GM19397 (cell line): ENCODE data around the gene CGRRF1.

Experiments used
- ATAC-seq: cut with Tn5 transposase; IDR thresholded peaks from one replicate; pipeline ENCODE4 v1.9.1; 2021; ENCODE audit warnings: mild to moderate bottlenecking, moderate library complexity; ENCODE audit not compliant: unreplicated experiment

CGRRF1 gene

GRCh38 chr14:54509546-54510501, at the start of gene CGRRF1:
Gene CGRRF1 (plus strand): TSS chr14:54509906. CDS start chr14:54509960, 54 bp downstream.
- ATAC-seq, result peak; percentile 97

- no peak for ATAC-seq
These were observed 47.7 kb upstream of the CGRRF1 start for GRCh38 chr14:54462048-54462447.

DNA sequence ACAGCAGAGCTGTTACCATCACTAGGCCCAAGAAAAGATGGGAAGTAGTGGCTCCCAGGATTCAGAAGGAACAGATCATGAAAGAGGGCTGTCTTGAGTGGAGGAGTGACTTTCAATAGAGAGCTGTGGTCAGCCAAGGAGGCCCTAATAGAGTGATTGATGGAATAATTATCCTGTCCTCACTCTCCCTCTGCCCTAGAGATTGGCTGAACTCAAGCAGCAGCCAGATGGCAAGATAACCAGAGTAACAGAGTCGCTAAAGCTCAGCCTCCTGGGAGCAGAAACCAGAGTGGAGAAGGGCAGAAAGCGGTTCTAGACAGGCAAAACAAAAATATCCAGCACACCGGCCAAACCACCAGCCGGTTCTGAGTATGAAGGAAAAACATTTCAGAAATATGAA, 44.1 kb upstream of the CGRRF1 start:
- ATAC-seq, result no peak

DNA sequence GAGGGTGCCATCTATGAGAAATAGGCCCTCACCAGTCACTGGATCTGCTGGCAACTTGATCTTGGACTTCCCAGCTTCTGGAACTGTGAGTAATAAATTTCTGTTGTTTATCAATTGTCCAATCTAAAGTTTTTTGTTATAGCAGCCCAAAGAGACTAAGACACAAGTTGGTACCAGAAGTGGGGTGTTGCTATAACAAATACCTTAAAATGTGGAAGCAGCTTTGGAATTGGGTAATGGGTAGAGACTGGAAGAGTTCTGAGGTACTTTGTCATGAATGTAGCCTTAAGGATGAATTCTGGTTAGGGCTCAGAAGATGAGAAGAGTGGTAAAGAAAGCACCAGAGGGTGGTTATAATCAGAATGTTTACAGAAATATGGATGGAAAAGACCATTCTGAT, 42.4 kb upstream of the CGRRF1 start:
- no peak for ATAC-seq

DNA sequence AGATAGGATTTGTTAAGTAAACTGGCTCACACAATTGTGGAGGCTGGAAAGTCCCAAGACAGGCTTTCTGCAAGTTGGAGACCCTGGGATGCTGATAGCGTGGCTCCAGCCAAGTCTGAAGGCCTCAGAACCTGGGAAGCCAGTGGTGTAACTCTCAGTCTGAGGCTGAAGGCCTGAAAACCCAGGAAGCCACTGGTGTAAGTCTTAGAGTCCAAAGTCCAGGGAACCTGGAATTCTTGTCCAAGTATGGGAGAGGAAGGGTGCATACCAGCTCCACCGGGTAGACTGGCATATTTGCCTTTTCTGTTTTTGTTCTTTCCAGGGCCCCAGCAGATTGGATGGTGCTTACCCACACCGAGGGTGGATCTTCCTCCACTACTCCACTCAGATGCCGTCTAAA, 39.0 kb upstream of the CGRRF1 start:
- ATAC-seq, result no peak

- no peak for ATAC-seq
These were observed 38.1 kb upstream of the CGRRF1 start for GRCh38 chr14:54471641-54472040.

- no peak for ATAC-seq
These were observed 37.4 kb upstream of the CGRRF1 start for GRCh38 chr14:54472315-54472714.

GRCh38 chr14:54474232-54474793, 35.4 kb upstream of the CGRRF1 start:
- ATAC-seq, result no peak

- no peak for ATAC-seq
These were observed 34.4 kb upstream of the CGRRF1 start for GRCh38 chr14:54475187-54475899.

DNA sequence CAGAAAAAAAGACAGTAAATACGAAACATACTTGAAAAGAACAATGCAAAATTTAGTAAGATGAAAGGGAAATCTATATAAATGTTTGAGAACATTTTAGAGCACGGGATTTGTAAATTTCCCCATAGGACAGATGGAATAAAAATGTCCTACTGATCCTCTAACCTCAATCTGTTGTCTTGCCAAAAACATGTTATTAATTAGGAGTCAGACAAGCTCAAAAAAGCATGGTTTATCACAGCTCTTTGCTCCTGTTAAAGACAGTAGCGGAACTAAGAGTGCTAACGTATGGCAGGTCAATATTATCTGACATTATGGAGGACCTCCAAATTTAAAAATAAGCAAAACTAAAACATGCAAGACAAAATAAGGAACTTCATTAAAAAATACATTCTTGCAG, 33.8 kb upstream of the CGRRF1 start:
- ATAC-seq, result no peak

DNA sequence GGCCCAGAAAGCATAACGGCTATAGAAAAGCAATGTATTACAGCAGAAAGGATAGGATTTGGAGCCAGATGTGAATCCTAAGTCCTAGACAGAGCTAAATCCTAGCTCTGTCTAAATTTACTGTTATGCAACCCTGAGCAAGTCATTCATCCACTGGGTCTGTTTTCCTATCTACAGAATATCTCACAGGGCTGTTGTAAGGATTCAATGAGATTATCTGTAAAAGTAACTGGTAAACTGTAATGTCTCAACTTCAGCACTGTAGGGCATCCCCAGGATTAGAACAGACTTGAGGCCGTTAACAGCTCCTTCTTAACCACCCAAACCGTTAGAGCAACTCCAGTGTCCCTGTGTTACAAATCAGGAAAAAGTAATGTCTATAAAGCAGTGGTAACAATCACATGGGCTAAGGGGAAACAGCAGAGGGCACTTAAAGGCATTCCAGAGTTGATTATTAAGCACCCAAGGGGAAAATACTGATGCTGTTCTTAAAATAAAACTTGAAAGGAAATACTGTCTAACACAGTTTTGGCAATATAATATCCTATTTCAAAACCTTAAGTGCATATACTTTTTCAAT, 31.0 kb upstream of the CGRRF1 start:
- no peak for ATAC-seq

GRCh38 chr14:54480830-54481562, 28.7 kb upstream of the CGRRF1 start:
- ATAC-seq, result no peak

DNA sequence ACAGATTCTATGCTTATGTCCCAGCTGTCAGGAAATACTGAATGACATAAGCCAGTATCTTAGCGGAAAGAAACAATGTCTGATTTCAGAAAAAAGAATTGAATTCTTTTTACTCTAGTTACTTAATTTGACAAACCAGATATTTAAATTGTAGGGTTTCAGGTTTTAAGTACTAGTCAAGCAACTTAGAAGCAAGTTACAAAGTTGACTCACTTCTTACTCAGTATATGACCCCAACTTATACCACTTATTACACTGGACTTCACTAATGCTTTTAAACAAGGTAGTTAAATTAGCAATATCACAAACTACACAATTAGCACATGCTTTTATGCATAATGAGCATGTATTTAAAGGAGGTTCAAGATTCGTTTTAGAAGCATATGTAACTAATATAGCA, 28.0 kb upstream of the CGRRF1 start:
- no peak for ATAC-seq

- ATAC-seq, result no peak
These were observed 26.5 kb upstream of the CGRRF1 start for GRCh38 chr14:54483073-54483745.

GRCh38 chr14:54483846-54484245, 25.9 kb upstream of the CGRRF1 start:
- ATAC-seq, result no peak

- ATAC-seq, result no peak
These were observed 23.0 kb upstream of the CGRRF1 start for GRCh38 chr14:54486685-54487084.

- no peak for ATAC-seq
These were observed 21.9 kb upstream of the CGRRF1 start for GRCh38 chr14:54487771-54488170.

DNA sequence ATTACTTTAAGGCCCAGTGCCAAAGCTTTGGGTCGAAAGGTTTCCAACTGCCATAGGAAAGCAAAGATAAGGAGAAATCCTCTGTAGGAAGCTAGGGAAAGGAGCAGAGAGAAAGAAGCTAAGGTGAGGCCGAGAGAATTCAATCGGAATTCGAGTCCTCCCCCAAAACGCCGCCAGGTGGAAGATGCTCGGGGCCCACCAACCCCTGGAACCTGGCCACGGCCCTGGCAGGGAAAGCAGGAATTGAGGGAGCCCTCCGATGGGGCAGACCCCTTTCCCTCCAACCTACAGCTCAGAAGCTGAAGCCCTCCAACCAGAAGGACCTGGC, 21.4 kb upstream of the CGRRF1 start:
- no peak for ATAC-seq

DNA sequence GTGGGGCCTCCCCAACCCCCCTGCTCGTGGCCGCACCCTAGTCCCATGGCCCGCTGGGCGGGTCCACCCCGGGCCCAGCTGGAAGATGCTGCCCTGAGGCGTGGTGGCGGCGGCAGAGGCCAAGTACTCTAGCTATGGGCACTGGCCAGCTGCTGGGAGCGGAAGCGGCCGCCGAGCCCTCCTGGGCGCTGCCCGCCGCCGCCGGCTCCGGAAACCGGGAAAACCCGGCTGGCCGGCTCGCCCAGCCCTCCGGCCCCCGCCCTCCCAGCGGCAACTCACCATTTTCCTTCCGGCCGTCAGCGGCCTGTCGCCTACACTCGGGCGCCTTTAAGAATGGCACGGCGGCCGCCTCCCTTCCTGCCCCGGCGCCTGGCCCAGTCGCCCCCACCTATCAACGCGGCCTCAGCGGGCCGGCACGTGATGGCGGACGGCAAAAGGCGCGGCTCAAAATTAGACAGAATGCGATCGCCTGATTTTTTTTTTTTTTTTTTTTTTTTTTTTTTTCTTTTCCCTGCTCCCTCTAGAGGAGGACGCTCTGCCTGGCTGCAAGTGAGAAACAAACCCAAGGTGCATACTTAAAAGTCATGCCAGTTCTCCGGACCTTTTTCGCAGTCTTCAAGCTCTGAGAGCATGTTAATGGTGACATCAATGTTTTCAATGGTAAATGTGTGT, 20.9 kb upstream of the CGRRF1 start, which contains the start of gene GMFB:
GMFB (minus strand) TSS at position 335 of the 672 bp plus-strand sequence; CDS start at position 282, 53 bp downstream.
- ATAC-seq, result peak; percentile 92

DNA sequence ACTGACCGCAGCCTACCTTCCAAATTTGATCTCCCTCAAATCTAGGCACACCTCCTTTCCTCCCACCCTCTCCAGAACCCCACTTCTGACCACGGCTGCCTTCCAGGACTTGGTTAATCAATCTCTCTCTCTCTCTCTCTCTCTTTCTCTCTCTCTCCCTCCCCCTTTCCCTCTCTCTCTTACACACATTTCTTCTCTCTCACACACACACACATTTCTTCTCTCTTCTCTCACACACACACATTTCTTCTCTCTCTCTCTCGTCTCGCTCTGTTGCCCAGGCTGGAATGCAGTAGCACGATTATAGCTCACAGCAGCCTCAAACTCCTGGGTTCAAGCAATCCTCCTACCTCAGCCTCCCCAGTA, 20.4 kb upstream of the CGRRF1 start:
- no peak for ATAC-seq
